ENCODE data around the gene C6orf141.

The C6orf141 gene

GRCh38 chr6:49546331-49546730, 4.1 kb upstream of the C6orf141 start:
- TF ChIP-seq CTCF (IDR thresholded peaks at IDR 0.05; ENCODE audit: control extremely low read depth, extremely low read depth, low read depth, missing control alignments), result no peak
- CTCF ChIA-PET, result interaction anchor here (1.1 to 2.3 kb wide), 3 partner anchors 14 to 60 kb away, joined by 3 to 5 read pairs (median 5); no protein-coding TSS in a partner anchor
- DNase-seq (ENCODE audit: extremely low spot score), result no peak
- POLR2A ChIA-PET, result no interaction called here

- TF ChIP-seq CTCF (IDR thresholded peaks at IDR 0.05; ENCODE audit: control extremely low read depth, extremely low read depth, low read depth, missing control alignments), result no peak
- POLR2A ChIA-PET, result no interaction called here
- CTCF ChIA-PET, result interaction anchor here (0.8 to 3.4 kb wide), 4 partner anchors 16 to 59 kb away, joined by 3 to 25 read pairs (median 4); no protein-coding TSS in a partner anchor
- no peak for DNase-seq (ENCODE audit: extremely low spot score)
Measured at GRCh38 chr6:49548613-49549304, 1.7 kb upstream of the C6orf141 start.

- no peak for TF ChIP-seq CTCF (IDR thresholded peaks at IDR 0.05; ENCODE audit: control extremely low read depth, extremely low read depth, low read depth, missing control alignments)
- ChIA-PET POLR2A (no interaction called here), CTCF (interaction anchor here (0.8 to 3.4 kb wide), 6 partner anchors 8 to 301 kb away, joined by 3 to 25 read pairs (median 5); no protein-coding TSS in a partner anchor)
- no peak for DNase-seq (ENCODE audit: extremely low spot score)
Measured at GRCh38 chr6:49549691-49550491, 577 bp upstream of the C6orf141 start.

GRCh38 chr6:49551078-49551865, 804 bp downstream of the C6orf141 start:
- CTCF ChIA-PET, result interaction anchor here (1.2 to 3.4 kb wide), 6 partner anchors 9 to 300 kb away, joined by 3 to 25 read pairs (median 5); no protein-coding TSS in a partner anchor
- TF ChIP-seq CTCF (IDR thresholded peaks at IDR 0.05; ENCODE audit: control extremely low read depth, extremely low read depth, low read depth, missing control alignments), result no peak
- DNase-seq (ENCODE audit: extremely low spot score), result peak; percentile 25
- POLR2A ChIA-PET, result no interaction called here

- peak; percentile 58 for DNase-seq (ENCODE audit: extremely low spot score)
- CTCF ChIA-PET, result interaction anchor here (1.2 to 3.1 kb wide), 3 partner anchors 10 to 20 kb away, joined by 3 to 10 read pairs (median 5); no protein-coding TSS in a partner anchor
- TF ChIP-seq CTCF (IDR thresholded peaks at IDR 0.05; ENCODE audit: control extremely low read depth, extremely low read depth, low read depth, missing control alignments), result no peak
- POLR2A ChIA-PET, result no interaction called here
Measured at GRCh38 chr6:49551866-49552129, 1.3 kb downstream of the C6orf141 start.

GRCh38 chr6:49552596-49552995, 2.1 kb downstream of the C6orf141 start:
- TF ChIP-seq CTCF (IDR thresholded peaks at IDR 0.05; ENCODE audit: control extremely low read depth, extremely low read depth, low read depth, missing control alignments), result no peak
- POLR2A ChIA-PET, result no interaction called here
- CTCF ChIA-PET, result interaction anchor here (1.2 to 1.3 kb wide), 2 partner anchors 20 to 21 kb away, joined by 3 to 5 read pairs; no protein-coding TSS in a partner anchor
- no peak for DNase-seq (ENCODE audit: extremely low spot score)

Data from GM10248 (cell line).